H1 (cell line): ENCODE data around the gene TBC1D22A.

Experiments
- BACH1 ChIP-seq: IDR thresholded peaks from 2 replicates; pipeline ENCODE4 v1.6.1; 2012; ENCODE audit warnings: low read length, improper control_type of control experiment
- EP300 ChIP-seq, 2 experiments: IDR thresholded peaks; 1 replicate in 1 of 2; 2 replicates in 1 of 2; pipeline ENCODE4 v1.6.1; 2011 to 2012; ENCODE audit warnings: low read depth in 2 of 2, low read length in 2 of 2, mild to moderate bottlenecking in 2 of 2, borderline replicate concordance in 1 of 2, inconsistent platforms in 1 of 2, moderate library complexity in 1 of 2
- EZH2 ChIP-seq: fragments of 200-600 bp; sonication (generic); IDR thresholded peaks from 2 replicates; pipeline ENCODE4 v1.7.1; 2012; ENCODE audit warnings: low read depth, mild to moderate bottlenecking, moderate library complexity, low read length, inconsistent platforms; ENCODE audit not compliant: severe bottlenecking
- GTF2F1 ChIP-seq: IDR thresholded peaks from 2 replicates; pipeline ENCODE4 v1.6.1; 2012; ENCODE audit warnings: low read depth, low read length, improper control_type of control experiment, borderline replicate concordance
- HDAC6 ChIP-seq: IDR thresholded peaks from one replicate; pipeline ENCODE4 v1.7.1; 2012; ENCODE audit warnings: low read depth, mild to moderate bottlenecking, inconsistent platforms, low read length, moderate library complexity
- MAFK ChIP-seq: IDR thresholded peaks from 2 replicates; pipeline ENCODE4 v1.6.1; 2012; ENCODE audit warnings: low read depth, mild to moderate bottlenecking, improper control_type of control experiment, low read length
- POLR2A ChIP-seq, 2 experiments: IDR thresholded peaks; 1 replicate in 1 of 2; 2 replicates in 1 of 2; pipeline ENCODE4 v1.6.1; 2011; ENCODE audit warnings: low read depth in 2 of 2, low read length in 2 of 2, mild to moderate bottlenecking in 2 of 2; ENCODE audit errors: control extremely low read depth in 1 of 2
- TAF1 ChIP-seq: IDR thresholded peaks from 2 replicates; pipeline ENCODE4 v1.6.1; 2011; ENCODE audit warnings: mild to moderate bottlenecking, low read depth, low read length
- TCF12 ChIP-seq: IDR thresholded peaks from 2 replicates; pipeline ENCODE4 v1.6.1; 2011; ENCODE audit warnings: low read depth, mild to moderate bottlenecking, low read length
- TF ChIP-seq, protein P1 (sequence below), 3 experiments: IDR thresholded peaks; 1 replicate in 2 of 3; 2 replicates in 1 of 3; pipeline versions ENCODE4 v1.5.1 to v1.6.1; 2011; ENCODE audit warnings: low read length in 3 of 3, mild to moderate bottlenecking in 3 of 3, inconsistent platforms in 2 of 3, low read depth in 1 of 3, moderate library complexity in 1 of 3; ENCODE audit not compliant: insufficient read depth in 1 of 3; ENCODE audit errors: control extremely low read depth in 1 of 3

DNA sequence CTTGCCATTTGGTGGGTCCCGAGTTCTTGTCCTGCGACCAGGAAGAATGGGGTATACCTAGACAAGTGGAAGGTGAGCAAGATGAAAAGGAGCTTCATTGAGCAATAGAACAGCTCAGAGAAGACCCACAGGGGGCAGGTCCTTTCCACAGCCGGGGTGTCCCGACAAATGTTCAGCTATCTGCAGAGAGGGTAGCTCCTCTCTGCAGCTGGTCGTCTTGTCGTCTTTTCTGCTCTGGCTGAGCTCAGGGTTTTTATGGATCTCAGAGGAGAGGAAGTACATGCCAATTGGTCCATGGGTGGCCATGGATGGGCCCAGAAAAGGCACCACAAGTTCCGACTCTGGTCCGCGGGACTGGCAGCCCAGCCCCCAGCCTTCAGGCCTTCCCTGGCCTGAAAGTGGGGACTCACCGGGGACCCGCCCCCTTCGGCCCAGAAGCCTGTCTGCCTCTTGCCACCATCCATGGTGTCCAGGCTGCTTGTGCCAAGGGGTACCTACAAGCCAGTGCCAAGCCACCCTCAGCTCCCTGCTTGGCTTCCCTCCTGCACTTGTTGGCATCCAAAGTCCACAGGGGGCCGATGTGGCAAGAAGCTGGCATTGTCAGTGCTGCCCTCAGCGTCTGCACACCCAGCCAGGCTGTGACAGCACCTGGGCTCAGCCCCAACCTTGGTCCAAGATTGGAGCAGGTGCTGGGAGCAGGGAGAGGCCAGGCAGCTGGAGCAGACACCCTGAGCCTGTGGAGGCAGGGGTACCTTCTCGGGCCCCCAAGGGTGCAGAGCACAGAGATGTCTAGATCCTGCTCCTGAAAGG, 438.9 kb downstream of the TBC1D22A start:
- no peak for TF ChIP-seq EP300 (IDR thresholded peaks at IDR 0.05; ENCODE audit: borderline replicate concordance in 1 of 2, low read depth in 2 of 2, low read length in 2 of 2)
- no peak for TF ChIP-seq MAFK
- TF ChIP-seq, protein P1, sequence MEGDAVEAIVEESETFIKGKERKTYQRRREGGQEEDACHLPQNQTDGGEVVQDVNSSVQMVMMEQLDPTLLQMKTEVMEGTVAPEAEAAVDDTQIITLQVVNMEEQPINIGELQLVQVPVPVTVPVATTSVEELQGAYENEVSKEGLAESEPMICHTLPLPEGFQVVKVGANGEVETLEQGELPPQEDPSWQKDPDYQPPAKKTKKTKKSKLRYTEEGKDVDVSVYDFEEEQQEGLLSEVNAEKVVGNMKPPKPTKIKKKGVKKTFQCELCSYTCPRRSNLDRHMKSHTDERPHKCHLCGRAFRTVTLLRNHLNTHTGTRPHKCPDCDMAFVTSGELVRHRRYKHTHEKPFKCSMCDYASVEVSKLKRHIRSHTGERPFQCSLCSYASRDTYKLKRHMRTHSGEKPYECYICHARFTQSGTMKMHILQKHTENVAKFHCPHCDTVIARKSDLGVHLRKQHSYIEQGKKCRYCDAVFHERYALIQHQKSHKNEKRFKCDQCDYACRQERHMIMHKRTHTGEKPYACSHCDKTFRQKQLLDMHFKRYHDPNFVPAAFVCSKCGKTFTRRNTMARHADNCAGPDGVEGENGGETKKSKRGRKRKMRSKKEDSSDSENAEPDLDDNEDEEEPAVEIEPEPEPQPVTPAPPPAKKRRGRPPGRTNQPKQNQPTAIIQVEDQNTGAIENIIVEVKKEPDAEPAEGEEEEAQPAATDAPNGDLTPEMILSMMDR (IDR thresholded peaks at IDR 0.05; ENCODE audit: control extremely low read depth in 1 of 3, insufficient read depth in 1 of 3, low read depth in 1 of 3, low read length in 3 of 3), result no peak
- TF ChIP-seq GTF2F1, result no peak
- TF ChIP-seq BACH1, result no peak
- no peak for TF ChIP-seq EZH2
- no peak for TF ChIP-seq TAF1
- no peak for TF ChIP-seq TCF12
- no peak for TF ChIP-seq POLR2A (IDR thresholded peaks at IDR 0.05; ENCODE audit: control extremely low read depth in 1 of 2, low read depth in 2 of 2, low read length in 2 of 2)
- no peak for TF ChIP-seq HDAC6
